AG09309 (cell line): ENCODE measurements around the gene DEK.

Experiments
- DNase-seq: peaks from one replicate; pipeline ENCODE4 v3.0.0-alpha.2; 2010; ENCODE audit warnings: low read depth
- H3K4me3 ChIP-seq: 2 replicates; pipeline ENCODE4 v1.5.1; 2011; ENCODE audit warnings: mild to moderate bottlenecking, low read depth, low read length, moderate library complexity; ENCODE audit not compliant: control insufficient read depth
- TF ChIP-seq, protein P1 (sequence below): IDR thresholded peaks from 2 replicates; pipeline ENCODE4 v1.5.1; 2011; ENCODE audit warnings: mild to moderate bottlenecking, low read depth, low read length, inconsistent platforms; ENCODE audit not compliant: insufficient read depth, control insufficient read depth; ENCODE audit errors: missing control alignments

Gene DEK

GRCh38 chr6:18247002-18247401, 17.3 kb downstream of the DEK start:
- TF ChIP-seq, protein P1, sequence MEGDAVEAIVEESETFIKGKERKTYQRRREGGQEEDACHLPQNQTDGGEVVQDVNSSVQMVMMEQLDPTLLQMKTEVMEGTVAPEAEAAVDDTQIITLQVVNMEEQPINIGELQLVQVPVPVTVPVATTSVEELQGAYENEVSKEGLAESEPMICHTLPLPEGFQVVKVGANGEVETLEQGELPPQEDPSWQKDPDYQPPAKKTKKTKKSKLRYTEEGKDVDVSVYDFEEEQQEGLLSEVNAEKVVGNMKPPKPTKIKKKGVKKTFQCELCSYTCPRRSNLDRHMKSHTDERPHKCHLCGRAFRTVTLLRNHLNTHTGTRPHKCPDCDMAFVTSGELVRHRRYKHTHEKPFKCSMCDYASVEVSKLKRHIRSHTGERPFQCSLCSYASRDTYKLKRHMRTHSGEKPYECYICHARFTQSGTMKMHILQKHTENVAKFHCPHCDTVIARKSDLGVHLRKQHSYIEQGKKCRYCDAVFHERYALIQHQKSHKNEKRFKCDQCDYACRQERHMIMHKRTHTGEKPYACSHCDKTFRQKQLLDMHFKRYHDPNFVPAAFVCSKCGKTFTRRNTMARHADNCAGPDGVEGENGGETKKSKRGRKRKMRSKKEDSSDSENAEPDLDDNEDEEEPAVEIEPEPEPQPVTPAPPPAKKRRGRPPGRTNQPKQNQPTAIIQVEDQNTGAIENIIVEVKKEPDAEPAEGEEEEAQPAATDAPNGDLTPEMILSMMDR, result no peak
- no peak for DNase-seq
- H3K4me3 ChIP-seq, result no peak overlapping the region

GRCh38 chr6:18246205-18246604, 18.1 kb downstream of the DEK start:
- TF ChIP-seq, protein P1, result no peak
- H3K4me3 ChIP-seq, result no peak overlapping the region
- no peak for DNase-seq

- DNase-seq, result no peak
- TF ChIP-seq, protein P1, result no peak
Observed at GRCh38 chr6:18245642-18246041, 18.7 kb downstream of the DEK start.

GRCh38 chr6:18245079-18245478, 19.3 kb downstream of the DEK start:
- TF ChIP-seq, protein P1, result no peak
- no peak for DNase-seq
- H3K4me3 ChIP-seq, result no peak overlapping the region

More at GRCh38 chr6:18245642-18246041, 18.7 kb downstream of the DEK start:
- H3K4me3 ChIP-seq, result no peak overlapping the region

DNA sequence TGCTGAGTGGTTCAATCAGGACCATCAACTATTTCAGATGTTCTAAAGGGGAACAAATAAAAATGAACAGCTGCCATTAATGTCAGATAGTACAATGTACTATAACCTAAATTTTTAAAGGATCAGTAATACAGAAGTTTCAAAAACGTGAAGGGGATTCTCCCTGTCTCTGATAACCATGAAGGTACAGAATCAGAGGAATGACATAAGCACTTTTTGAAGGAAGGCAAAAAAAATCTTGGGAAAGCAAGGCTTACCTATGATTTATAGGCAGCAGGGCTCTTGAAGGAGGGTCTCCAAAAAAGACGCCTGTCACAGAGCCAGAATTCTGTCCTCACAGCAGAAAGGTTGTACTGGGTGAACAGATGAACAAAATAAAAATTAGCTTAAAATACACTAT, 20.1 kb downstream of the DEK start:
- no peak for DNase-seq
- TF ChIP-seq, protein P1, result no peak
- no peak overlapping the region for H3K4me3 ChIP-seq

DNA sequence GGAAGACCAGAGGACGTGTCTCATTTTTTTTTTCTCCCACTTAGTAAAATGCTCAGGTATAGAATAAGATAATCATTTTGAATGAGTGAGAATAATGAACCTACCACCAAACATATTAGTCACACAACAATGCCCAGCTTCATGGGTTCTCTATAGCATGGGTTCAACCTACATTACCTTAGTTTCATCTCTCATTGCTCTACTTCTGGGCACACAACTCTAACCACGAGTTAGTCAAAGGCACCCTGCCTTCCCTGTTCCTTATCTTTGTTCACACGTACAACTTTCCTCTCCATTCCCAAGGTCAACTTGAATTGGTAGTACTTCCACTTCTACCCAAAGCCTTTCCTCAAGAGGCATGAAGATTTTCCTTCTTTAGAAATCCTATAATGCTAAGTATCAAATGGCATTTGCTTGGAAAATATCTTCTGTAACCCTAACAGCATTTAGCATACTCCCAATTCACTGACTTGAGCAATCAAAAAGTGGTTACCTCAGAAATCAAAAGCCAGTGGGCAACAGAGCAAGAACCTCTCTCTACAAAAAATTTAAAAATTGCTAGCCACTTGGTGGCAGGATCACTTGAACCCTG, 20.9 kb downstream of the DEK start:
- DNase-seq, result no peak
- no peak overlapping the region for H3K4me3 ChIP-seq
- TF ChIP-seq, protein P1, result no peak
